ENCODE measurements around the gene MRPL20.

Gene MRPL20

DNA sequence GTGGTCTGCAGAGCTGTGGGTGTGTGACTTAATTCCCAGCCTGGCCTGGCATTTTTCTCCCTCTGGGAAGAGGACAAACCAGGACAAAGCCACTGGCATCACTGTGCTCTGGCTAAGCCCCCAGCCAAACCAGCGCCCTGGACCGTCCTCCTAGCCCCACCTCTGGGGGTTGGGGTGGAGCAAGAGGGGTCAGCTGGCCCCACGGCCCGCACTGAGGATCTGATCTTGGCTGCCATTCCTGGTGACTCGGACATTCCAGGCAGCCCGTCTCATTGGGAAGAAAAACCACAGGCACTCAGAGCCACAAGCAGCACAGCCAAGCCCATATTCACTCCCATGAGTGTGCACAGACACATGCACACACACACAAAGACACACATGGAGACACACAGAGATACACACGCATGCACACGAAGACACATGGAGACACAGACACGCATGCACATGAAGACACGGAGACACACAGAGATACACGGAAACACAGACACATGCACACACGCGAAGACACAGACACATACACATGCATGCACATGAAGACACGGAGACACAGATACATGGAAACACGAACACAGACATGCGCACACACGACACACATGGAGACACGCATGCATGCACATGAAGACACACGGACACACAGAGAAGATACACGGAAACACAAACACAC is 46.5 kb downstream of the MRPL20 start:
- H3K27ac ChIP-seq: no peak overlapping the region
- H2AFZ ChIP-seq (ENCODE audit: low read depth): no peak overlapping the region
- no peak overlapping the region for H3K9ac ChIP-seq
- H3K36me3 ChIP-seq (ENCODE audit: insufficient read depth): no peaks in the 10 kb centered on the region
- peaks cover 14% of the 10 kb centered on the region for H3K4me1 ChIP-seq (ENCODE audit: low read depth, poor library complexity, severe bottlenecking)
- H3K27me3 ChIP-seq (ENCODE audit: insufficient read depth, low read depth): peaks cover 8% of the 10 kb centered on the region; the same call in 1 of the 2 replicates
- no peaks in the 10 kb centered on the region for H3K79me2 ChIP-seq (ENCODE audit: insufficient read depth, low read depth)
- TF ChIP-seq CTCF (conservative IDR thresholded peaks at IDR 0.05; ENCODE audit: low read depth, low read length): no peak
- no peak overlapping the region for H3K4me3 ChIP-seq (IDR thresholded peaks at IDR 0.05; ENCODE audit: insufficient read depth, low read depth, low read length)
- H3K4me2 ChIP-seq: no peak overlapping the region
- no peaks in the 10 kb centered on the region for H4K20me1 ChIP-seq (ENCODE audit: insufficient read depth)

DNA sequence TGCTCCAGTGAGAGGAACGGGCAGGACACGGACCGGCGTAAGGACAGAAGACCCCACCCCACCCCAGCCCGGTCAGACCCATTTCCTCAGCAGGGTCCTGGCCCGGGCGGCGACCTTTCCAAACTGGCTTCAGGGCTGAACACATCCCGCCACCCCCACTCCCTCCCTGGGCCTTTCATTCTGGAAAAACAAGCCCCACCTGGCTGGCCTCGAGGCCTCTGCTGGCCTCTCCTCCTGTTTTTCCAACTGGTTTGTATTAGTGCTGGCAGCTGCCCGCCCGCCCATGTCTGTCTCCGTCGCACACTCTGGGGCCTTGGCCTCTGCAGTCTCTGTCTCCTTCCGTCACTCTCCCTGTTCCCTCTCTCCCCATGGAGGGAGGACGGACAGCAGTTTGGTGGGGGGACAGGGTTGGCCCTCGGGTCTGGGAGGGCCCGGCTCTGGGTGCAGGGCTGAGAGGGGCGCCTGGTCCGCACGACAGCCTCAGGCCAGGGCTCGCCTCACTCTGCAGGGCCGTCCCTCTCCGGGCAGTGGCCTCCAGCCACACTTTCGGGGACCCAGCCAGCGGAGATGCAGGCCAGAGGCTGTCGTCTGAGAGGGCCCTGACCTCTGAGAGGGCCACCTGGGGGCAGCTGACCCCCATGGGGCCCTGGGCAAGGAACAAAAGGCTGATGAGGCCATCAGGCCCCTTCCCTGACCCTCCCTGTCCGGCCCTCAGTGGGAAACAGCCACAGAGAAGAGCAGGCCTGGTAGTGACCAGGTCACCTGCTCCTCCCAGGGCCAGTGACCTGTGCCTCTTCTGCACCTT is 47.2 kb downstream of the MRPL20 start:
- Histone ChIP-seq H2AFZ (ENCODE audit: low read depth) (no peak overlapping the region), H3K27me3 (ENCODE audit: insufficient read depth, low read depth) (peaks cover 8% of the 10 kb centered on the region; the same call in 1 of the 2 replicates), H3K79me2 (ENCODE audit: insufficient read depth, low read depth) (no peaks in the 10 kb centered on the region), H3K4me2 (peak overlapping the region; percentile 9; the same call in 1 of the 2 replicates), H3K36me3 (ENCODE audit: insufficient read depth) (no peaks in the 10 kb centered on the region), H4K20me1 (ENCODE audit: insufficient read depth) (no peaks in the 10 kb centered on the region), H3K27ac (no peak overlapping the region), H3K4me3 (IDR thresholded peaks at IDR 0.05; ENCODE audit: insufficient read depth, low read depth, low read length) (no peak overlapping the region), H3K4me1 (ENCODE audit: low read depth, poor library complexity, severe bottlenecking) (peaks cover 14% of the 10 kb centered on the region), H3K9ac (no peak overlapping the region)
- TF ChIP-seq CTCF (conservative IDR thresholded peaks at IDR 0.05; ENCODE audit: low read depth, low read length): no peak

GRCh38 chr1:1359308-1359663 is 47.8 kb downstream of the MRPL20 start:
- Histone ChIP-seq H3K27me3 (ENCODE audit: insufficient read depth, low read depth) (peaks cover 8% of the 10 kb centered on the region; the same call in 1 of the 2 replicates), H3K4me1 (ENCODE audit: low read depth, poor library complexity, severe bottlenecking) (peaks cover 14% of the 10 kb centered on the region), H3K79me2 (ENCODE audit: insufficient read depth, low read depth) (no peaks in the 10 kb centered on the region), H3K9ac (no peak overlapping the region), H4K20me1 (ENCODE audit: insufficient read depth) (no peaks in the 10 kb centered on the region), H3K27ac (no peak overlapping the region), H3K4me2 (peak overlapping the region; percentile 9; the same call in 1 of the 2 replicates), H3K4me3 (IDR thresholded peaks at IDR 0.05; ENCODE audit: insufficient read depth, low read depth, low read length) (no peak overlapping the region), H3K36me3 (ENCODE audit: insufficient read depth) (no peaks in the 10 kb centered on the region), H2AFZ (ENCODE audit: low read depth) (no peak overlapping the region)
- TF ChIP-seq CTCF (conservative IDR thresholded peaks at IDR 0.05; ENCODE audit: low read depth, low read length): no peak

- H3K27ac ChIP-seq: no peak within 1 kb of the TSS
- no peak for TF ChIP-seq CTCF (conservative IDR thresholded peaks at IDR 0.05; ENCODE audit: low read depth, low read length)
- peak within 1 kb of the TSS; percentile 9; the same call in 1 of the 2 replicates for H3K4me2 ChIP-seq
- H4K20me1 ChIP-seq (ENCODE audit: insufficient read depth): no peaks in the 10 kb centered on the region
- peaks cover 8% of the 10 kb centered on the region; the same call in 1 of the 2 replicates for H3K27me3 ChIP-seq (ENCODE audit: insufficient read depth, low read depth)
- H3K4me1 ChIP-seq (ENCODE audit: low read depth, poor library complexity, severe bottlenecking): peaks cover 14% of the 10 kb centered on the region
- H3K36me3 ChIP-seq (ENCODE audit: insufficient read depth): no peaks in the 10 kb centered on the region
- H3K79me2 ChIP-seq (ENCODE audit: insufficient read depth, low read depth): no peaks in the 10 kb centered on the region
- H3K4me3 ChIP-seq (IDR thresholded peaks at IDR 0.05; ENCODE audit: insufficient read depth, low read depth, low read length): no peak within 1 kb of the TSS
- no peak within 1 kb of the TSS for H2AFZ ChIP-seq (ENCODE audit: low read depth)
- H3K9ac ChIP-seq: no peak within 1 kb of the TSS
These were observed 48.4 kb downstream of the MRPL20 start, which contains the start of gene MXRA8 for GRCh38 chr1:1358433-1359271. TSS of gene MXRA8 (minus strand) at chr1:1358555. CDS start at chr1:1358504, 51 bp downstream.
